ENCODE results near the gene SLC32A1.

GRCh38 chr20:38735172-38735571, 10.9 kb downstream of the SLC32A1 start:
- TF ChIP-seq POLR2A (IDR thresholded peaks at IDR 0.05; ENCODE audit: borderline replicate concordance, extremely low read depth, insufficient read depth, insufficient read length) (no peak), CTCF (IDR thresholded peaks at IDR 0.05 in 2 of 3, conservative IDR thresholded peaks at IDR 0.05 in 1 of 3; ENCODE audit: borderline replicate concordance in 1 of 3, insufficient read depth in 1 of 3, low read depth in 2 of 3, low read length in 2 of 3) (no peak), POLR2AphosphoS5 (IDR thresholded peaks at IDR 0.05; ENCODE audit: low read depth, low read length) (no peak), CEBPB (IDR thresholded peaks at IDR 0.05; ENCODE audit: low read depth) (no peak), ZFX (IDR thresholded peaks at IDR 0.05) (no peak), REST (IDR thresholded peaks at IDR 0.05; ENCODE audit: low read depth) (no peak), EZH2phosphoT487 (IDR thresholded peaks at IDR 0.05; ENCODE audit: borderline replicate concordance) (no peak), RAD21 (IDR thresholded peaks at IDR 0.05; ENCODE audit: low read depth) (no peak)
